Activated naive CD4-positive, alpha-beta T cell treated with anti-CD3 and anti-CD28 coated beads, Interleukin-2, amount 50 U/mL, for 24 hours (primary cell): ENCODE results near the gene VPS16.

ENCODE experiments used
- H3K27ac Mint-ChIP-seq: one replicate; pipeline ENCODE4 v1.8.0; 2021; ENCODE audit warnings: mild to moderate bottlenecking, mixed read lengths
- H3K27me3 Mint-ChIP-seq: one replicate; pipeline ENCODE4 v1.8.0; 2021; ENCODE audit warnings: mixed read lengths
- H3K36me3 Mint-ChIP-seq: one replicate; pipeline ENCODE4 v1.8.0; 2021; ENCODE audit warnings: mixed read lengths
- H3K4me1 Mint-ChIP-seq: one replicate; pipeline ENCODE4 v1.8.0; 2021; ENCODE audit warnings: mixed read lengths
- H3K4me3 Mint-ChIP-seq: one replicate; pipeline ENCODE4 v1.8.0; 2021; ENCODE audit warnings: mild to moderate bottlenecking, mixed read lengths
- H3K9me3 Mint-ChIP-seq: one replicate; pipeline ENCODE4 v1.8.0; 2021; ENCODE audit warnings: mixed read lengths

The VPS16 gene

DNA sequence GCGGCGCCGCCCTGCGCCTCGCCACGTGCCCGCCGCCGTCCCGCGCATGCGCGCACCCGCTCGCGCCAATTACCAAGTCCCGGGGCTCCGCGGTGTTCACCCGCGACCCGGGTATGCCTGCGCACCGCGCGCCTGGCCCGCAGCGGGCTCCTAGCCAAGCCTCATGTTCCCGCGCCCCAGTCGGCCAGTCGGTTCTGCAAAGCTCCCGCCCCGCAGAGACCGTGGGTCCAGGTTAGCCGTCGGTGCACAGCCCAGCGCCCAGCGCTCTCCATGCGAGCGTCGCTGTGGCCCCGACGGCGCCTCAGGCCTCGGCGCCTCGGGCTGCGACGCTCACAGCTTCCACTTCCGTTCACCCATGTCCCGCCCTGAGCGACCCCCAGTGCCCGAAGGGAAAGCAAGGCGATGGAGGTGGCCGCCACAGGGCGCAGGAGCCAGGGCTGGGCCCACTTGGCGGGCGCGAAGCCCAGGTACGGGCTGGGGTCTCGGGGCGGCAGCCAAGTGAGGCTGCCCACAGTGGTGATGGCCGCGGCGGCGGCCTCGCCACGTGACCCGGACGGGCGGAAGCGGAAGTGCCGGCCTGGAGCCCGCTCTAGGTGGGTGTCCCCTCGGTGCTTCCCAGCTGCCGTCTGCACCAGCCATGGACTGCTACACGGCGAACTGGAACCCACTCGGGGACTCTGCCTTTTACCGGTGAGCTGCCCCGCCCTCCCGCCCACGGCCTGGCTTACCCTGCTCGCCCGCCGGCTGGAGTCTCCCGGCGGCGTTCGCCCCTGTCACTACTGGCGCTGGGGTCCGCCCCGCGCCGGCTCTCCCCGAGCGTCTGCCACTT is at the start of gene VPS16, which contains the start of gene PCED1A:
Gene VPS16 (plus strand): TSS at position 608 of the 829 bp plus-strand sequence. CDS start 30 bp downstream, at position 638.
Gene PCED1A (minus strand): TSS at position 518 of the 829 bp plus-strand sequence. CDS start 743 bp downstream, outside the sequence.
- Mint-ChIP-seq H3K36me3 (peaks cover 6% of the 10 kb centered on the region), H3K27me3 (no peaks in the 10 kb centered on the region), H3K27ac (peak within 1 kb of the TSS; percentile 99), H3K9me3 (no peaks in the 10 kb centered on the region), H3K4me3 (peak within 1 kb of the TSS; percentile 95), H3K4me1 (peaks cover 42% of the 10 kb centered on the region)

DNA sequence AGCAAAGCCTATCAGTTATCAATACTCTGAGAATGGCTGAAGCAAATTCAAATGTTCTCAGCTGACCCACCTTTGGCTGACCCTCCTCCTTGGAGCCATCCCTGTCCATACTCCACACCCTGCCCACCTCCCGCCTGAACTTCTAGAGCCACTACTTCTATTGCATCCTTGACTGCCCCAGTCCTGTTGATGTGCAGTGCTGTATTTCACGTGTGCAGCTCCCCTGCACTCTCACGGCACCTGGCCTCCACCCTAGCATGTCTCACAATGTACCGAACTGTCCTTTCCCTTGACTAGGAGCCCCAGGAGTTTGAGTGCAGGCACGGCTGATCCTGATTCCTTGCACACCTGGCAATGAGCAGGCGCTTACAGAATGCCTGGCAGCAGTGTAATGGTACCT is 47.1 kb upstream of the VPS16 start:
- Mint-ChIP-seq H3K36me3 (no peaks in the 10 kb centered on the region), H3K27ac (peak overlapping the region; percentile 1), H3K9me3 (no peaks in the 10 kb centered on the region), H3K4me3 (no peak overlapping the region), H3K4me1 (no peaks in the 10 kb centered on the region), H3K27me3 (peaks cover 12% of the 10 kb centered on the region)

DNA sequence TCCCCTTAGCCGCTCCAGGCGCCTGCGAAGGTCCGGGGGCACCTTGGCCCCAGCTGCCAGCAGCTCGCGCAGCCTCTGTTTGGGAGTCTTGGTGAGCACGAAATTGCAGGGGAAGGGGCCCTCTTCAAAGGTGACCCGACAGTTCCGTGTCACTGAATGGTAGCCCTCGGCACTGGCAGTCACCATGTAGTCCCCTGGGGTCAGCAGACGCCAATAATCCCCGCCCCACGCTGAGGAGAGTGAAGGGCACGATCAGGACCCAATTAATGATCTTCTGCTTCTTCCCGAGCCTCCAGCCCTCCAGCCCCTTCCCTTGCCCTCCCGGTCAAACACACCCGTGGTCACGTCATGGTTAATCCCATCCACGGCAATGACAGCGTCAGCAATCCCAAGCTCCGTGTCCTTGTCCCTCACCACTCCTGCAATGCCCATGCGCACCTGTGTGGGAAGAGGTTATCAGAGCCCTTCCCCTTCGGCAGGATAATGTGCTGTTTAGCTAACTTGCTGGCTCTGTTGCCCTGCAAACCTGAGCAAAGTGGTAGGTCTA is 46.3 kb upstream of the VPS16 start:
- Mint-ChIP-seq H3K4me1 (peaks cover 5% of the 10 kb centered on the region), H3K27ac (peak overlapping the region; percentile 35), H3K4me3 (no peak overlapping the region), H3K36me3 (peaks cover 2% of the 10 kb centered on the region), H3K27me3 (peaks cover 19% of the 10 kb centered on the region), H3K9me3 (no peaks in the 10 kb centered on the region)

DNA sequence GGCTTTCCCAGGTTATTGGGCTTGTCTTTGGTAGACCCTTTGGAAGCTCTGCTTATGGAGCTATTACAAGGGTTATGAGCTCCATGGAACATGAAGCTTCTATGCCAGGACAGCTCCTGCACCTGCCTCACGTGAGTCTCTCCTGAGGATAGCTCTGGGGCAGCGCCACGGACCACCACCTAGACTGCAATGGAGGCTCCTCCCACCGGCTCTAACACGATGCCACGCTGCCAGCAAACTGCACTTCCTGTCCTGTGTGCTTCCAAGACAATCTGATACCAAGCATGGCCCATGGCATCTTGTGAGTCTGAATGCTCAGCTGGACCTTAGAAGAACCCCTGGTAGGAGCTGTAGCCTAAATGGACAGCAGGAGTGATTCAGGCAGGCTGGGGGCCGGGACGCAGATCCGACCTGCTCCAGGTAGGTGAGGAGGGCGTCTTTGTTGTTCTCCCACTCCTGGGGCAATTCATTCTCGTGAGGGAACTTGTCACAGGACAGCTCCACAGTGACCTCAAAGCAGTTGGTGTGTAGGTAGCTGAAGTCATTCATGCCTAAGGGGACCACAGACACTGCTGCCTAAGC is 45.6 kb upstream of the VPS16 start:
- H3K4me3 Mint-ChIP-seq: no peak overlapping the region
- H3K9me3 Mint-ChIP-seq: no peaks in the 10 kb centered on the region
- H3K4me1 Mint-ChIP-seq: peaks cover 12% of the 10 kb centered on the region
- H3K36me3 Mint-ChIP-seq: peaks cover 2% of the 10 kb centered on the region
- H3K27me3 Mint-ChIP-seq: peaks cover 26% of the 10 kb centered on the region
- no peak overlapping the region for H3K27ac Mint-ChIP-seq

DNA sequence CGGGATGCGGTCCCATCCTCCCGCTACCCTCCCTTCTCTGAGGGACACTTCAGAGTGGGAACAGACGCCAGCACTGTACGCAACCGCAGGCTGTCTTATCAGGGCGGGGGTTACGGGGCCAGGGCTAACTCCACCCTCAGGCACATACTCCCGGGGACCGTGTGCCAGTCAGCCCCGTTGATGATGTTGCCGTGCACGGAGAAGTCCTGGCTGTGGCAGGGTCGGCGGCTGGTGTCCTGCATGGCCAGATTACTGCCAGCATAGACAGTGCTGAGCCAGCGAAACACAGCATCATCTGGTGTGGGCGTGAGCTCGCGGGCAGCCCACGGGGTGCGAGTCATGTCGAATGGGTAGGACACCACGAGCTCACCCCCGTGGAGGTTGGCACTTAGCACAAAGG is 45.1 kb upstream of the VPS16 start:
- H3K4me1 Mint-ChIP-seq: peaks cover 14% of the 10 kb centered on the region
- no peak overlapping the region for H3K4me3 Mint-ChIP-seq
- H3K36me3 Mint-ChIP-seq: peaks cover 2% of the 10 kb centered on the region
- no peak overlapping the region for H3K27ac Mint-ChIP-seq
- H3K27me3 Mint-ChIP-seq: peaks cover 28% of the 10 kb centered on the region
- H3K9me3 Mint-ChIP-seq: no peaks in the 10 kb centered on the region

DNA sequence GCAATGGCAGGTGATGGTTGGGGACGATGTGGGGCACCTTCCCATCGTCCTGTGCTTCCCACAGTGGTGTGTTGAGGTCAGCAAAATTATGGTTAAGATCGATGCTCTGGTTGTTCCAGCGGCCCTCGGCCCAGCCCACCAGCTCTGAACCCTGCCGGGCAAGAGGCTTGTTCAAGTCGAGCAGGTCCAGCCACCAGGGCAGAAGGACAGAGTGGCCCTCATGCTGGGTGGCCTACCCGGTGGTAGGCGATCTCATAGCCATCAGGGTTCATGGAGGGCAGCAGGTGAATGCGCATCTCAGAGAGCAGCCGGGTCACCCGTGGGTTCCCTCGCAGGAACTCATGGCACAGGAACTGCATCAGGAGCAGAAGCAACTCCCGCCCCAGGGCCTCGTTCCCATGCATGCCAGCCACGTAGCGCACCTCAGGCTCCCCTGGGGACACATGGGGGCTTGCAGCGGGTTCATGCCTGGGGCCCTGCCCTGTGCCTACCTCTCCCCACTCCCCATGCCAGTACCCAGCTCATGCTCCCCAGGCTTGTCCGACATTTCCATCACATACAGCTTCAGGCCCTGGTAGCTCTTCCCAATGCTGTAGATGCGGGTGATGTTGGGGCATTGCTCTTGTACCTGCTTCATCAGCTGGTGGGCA is 44.4 kb upstream of the VPS16 start:
- Mint-ChIP-seq H3K36me3 (peaks cover 2% of the 10 kb centered on the region), H3K4me1 (peaks cover 20% of the 10 kb centered on the region), H3K27me3 (peaks cover 33% of the 10 kb centered on the region), H3K9me3 (no peaks in the 10 kb centered on the region), H3K4me3 (no peak overlapping the region), H3K27ac (no peak overlapping the region)

DNA sequence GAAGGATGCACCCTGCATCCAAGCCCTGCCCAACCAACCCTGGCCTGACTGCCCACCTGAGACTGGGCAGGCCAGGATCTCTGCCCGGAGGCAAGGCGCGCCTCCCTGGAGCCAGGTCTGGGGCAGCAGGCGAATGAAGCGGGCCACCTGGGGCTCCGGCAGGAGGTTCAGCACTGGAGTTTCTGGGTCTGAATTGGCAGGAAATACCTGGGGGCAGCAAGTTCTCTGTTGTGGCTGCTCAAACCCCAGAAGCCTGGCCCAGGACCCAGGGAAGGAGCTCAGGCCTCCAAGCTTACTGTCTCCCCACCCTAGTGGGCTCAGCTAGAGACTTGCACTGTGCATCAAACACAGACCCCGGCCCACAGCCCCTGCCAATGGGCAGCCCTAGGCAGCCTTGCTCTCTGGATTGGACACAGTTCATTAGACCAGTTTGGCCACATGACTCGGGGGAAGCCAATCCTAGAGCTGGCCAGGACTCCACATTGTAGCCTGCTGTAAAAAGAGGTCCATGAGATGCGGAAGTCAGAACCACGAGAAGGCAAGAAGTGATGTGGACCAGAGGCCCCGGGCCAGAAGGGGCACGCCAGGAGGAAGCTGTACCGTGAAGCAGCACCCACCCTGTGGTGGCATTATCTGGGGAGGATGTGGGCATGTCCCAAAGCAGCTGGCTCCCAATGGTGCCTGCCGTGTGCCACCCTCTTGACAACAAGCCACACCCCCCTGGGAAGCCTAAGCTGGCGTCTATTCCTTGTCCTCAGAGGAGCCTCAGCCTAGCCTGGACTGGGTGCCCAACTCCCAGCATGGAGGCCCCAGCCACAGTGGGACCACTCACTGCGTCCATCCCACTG is 43.2 kb upstream of the VPS16 start:
- no peak overlapping the region for H3K4me3 Mint-ChIP-seq
- no peaks in the 10 kb centered on the region for H3K9me3 Mint-ChIP-seq
- H3K27me3 Mint-ChIP-seq: peaks cover 40% of the 10 kb centered on the region

DNA sequence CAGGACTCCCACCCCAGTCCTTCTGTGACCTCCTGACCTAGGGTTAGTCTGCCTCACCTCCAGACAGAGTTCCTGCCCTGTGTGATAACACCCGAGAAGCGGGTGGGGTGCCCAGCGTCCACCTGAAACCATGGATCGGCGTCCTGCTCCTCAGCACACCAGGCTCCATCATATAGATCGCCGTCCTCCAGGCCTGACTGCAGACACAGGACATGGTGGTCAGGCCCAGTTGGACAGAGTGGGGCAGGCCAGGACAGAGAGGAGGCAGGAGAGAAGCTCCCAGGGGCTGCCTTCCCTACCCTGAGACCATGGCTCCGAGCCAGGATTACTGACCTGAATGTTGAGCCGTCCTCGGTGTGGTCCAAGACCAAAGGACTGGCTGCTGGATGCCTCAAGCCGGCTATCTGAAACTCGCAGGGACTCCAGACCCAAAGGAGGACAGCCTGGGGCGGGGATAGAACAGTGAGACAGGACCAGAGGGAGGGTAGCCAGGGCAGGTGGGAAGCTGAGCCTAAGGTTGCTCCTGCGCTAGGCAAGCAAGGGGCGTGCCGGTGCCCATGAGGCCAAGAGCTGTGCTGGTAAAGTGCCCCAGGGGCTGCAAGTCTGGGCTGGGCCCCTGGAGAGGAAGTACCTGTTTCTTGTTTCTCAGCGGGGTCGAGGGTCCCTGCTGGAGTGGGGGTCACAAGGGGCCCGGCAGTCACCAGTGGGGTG is 42.3 kb upstream of the VPS16 start:
- peaks cover 43% of the 10 kb centered on the region for H3K27me3 Mint-ChIP-seq
- H3K36me3 Mint-ChIP-seq: peaks cover 2% of the 10 kb centered on the region
- no peak overlapping the region for H3K4me3 Mint-ChIP-seq
- H3K9me3 Mint-ChIP-seq: no peaks in the 10 kb centered on the region
- H3K27ac Mint-ChIP-seq: no peak overlapping the region
- H3K4me1 Mint-ChIP-seq: peaks cover 26% of the 10 kb centered on the region

More for the DNA sequence above, 43.2 kb upstream of the VPS16 start:
- H3K27ac Mint-ChIP-seq: no peak overlapping the region
- peaks cover 2% of the 10 kb centered on the region for H3K36me3 Mint-ChIP-seq
- H3K4me1 Mint-ChIP-seq: peaks cover 26% of the 10 kb centered on the region

DNA sequence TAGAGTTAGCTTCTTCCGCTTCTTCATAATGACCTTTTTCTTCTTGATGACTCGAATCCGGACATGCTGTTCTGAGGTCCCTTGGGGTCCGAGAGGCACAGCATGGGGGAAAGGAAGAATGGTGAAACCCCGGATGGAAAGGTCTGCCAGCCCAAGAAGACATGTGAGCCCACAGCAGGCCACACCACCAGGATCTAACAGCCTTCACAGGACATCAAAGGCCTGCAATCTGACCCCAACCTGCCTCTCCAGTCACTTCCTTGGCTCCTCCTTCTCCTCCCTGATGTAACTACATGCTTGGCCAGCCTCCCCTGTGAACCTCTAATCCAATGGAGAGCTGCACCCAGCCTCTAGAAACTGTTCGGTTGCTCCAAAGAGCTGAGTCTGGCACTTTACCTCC is 41.7 kb upstream of the VPS16 start:
- no peak overlapping the region for H3K27ac Mint-ChIP-seq
- H3K4me3 Mint-ChIP-seq: peak overlapping the region; percentile 93
- no peaks in the 10 kb centered on the region for H3K9me3 Mint-ChIP-seq
- peaks cover 26% of the 10 kb centered on the region for H3K4me1 Mint-ChIP-seq
- H3K27me3 Mint-ChIP-seq: peaks cover 43% of the 10 kb centered on the region
- peaks cover 2% of the 10 kb centered on the region for H3K36me3 Mint-ChIP-seq

DNA sequence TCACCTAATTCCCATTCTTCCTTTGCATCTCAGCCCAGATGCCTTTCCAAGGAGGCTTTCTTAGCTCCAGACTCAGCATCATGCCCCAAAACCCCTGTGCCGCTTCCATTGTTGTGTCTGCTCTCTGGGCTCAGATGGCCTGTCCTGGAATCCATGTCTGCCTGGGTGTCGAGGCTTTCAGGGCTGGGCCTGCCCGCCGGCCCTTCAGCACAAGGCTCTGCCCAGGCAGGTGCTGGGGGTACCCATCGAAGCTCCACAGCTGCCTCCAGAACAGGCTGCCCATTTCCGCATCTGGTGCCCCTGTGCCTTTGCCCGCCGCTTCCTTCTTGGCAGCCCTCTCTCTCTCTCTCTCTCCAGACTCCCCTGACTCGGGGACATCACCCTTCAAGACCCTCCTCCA is 41.3 kb upstream of the VPS16 start:
- Mint-ChIP-seq H3K27me3 (peaks cover 46% of the 10 kb centered on the region), H3K27ac (peak overlapping the region; percentile 71), H3K9me3 (no peaks in the 10 kb centered on the region), H3K36me3 (peaks cover 2% of the 10 kb centered on the region), H3K4me1 (peaks cover 26% of the 10 kb centered on the region), H3K4me3 (peak overlapping the region; percentile 93)

DNA sequence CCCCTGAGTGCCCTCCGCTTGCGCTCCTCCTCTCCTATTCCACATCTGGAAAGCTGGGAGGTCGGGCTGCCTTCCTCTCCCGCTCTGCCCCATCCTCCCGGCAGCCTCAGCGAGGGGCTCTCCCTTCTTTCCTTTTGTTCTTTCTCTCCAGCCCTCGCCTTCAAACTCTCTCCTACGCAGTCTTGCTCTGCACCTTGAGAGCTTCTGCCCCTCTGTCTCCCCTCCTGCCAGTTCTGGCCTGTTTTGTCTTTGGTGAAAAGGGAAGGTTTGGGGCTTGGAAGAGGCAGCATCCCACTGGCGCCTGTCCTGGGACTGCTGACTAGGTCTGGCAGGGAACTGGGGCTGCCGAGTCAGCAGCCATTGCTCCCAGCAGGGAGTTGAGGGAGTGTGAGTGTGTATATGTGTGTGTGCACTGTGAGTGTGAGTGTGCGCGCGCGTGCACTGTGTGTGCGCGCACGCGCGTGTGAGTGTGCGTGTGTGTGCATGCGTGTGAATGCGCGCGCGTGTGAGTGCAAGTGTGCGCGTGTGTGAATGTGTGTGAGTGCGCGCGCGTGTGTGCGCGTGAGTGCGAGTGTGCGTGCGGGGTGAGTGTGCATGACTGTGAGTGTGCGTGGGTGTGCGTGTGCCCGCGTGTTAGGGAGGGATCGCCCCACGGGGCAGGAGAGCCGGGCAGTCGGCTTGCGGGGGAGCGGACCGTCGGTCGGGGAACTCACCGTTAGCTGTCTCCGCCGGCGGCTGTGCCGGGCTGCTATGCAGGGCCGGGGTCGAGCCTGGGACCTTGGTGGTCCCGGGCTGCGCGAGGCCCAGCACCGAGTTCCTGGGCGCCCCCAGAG is 40.6 kb upstream of the VPS16 start:
- peaks cover 26% of the 10 kb centered on the region for H3K4me1 Mint-ChIP-seq
- H3K27ac Mint-ChIP-seq: peak overlapping the region; percentile 71
- H3K36me3 Mint-ChIP-seq: peaks cover 2% of the 10 kb centered on the region
- H3K9me3 Mint-ChIP-seq: no peaks in the 10 kb centered on the region
- H3K4me3 Mint-ChIP-seq: peak overlapping the region; percentile 93
- H3K27me3 Mint-ChIP-seq: peaks cover 49% of the 10 kb centered on the region

DNA sequence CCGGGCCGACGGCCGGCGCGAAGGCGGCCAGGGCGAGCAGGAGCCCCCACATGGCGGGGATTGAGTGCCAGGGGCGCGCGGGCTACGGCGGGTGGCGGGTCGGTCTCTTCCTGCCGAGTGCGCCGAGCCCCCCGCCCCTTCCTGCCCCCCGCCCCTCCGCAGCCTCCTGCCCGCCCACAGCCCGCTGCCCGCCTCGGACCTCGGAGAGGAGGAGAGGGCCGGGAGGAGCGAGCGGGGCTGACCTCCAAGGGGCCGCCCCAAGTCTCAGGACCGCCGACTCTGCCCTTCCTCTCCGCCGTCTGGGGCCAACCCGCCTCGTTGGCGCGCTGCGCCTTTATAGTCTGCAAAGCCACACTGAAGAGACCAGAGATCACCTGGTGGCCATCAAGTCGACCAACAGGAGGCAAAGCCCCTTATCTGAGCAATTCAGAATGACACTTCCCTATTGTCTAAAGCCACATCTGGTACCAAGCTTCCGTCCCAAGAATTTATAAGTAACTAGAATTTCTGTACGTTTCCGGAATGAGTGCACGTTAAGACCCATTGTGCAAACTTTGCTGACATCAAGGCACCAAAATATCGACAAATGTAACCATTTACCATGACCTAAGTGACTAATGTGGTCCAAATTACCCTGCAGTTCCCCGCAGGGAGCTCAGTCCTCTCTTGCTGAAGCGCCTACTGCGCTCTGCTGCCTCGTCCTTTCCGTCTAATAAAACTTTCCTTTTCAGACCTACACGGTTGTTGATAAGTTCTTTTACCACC is 39.8 kb upstream of the VPS16 start, which contains the start of gene CPXM1:
Gene CPXM1 (minus strand): TSS at position 107 of the 765 bp plus-strand sequence. CDS start 55 bp downstream, at position 52.
- peaks cover 2% of the 10 kb centered on the region for H3K36me3 Mint-ChIP-seq
- H3K9me3 Mint-ChIP-seq: no peaks in the 10 kb centered on the region
- H3K4me1 Mint-ChIP-seq: peaks cover 26% of the 10 kb centered on the region
- peak within 1 kb of the TSS; percentile 93 for H3K4me3 Mint-ChIP-seq
- peaks cover 50% of the 10 kb centered on the region for H3K27me3 Mint-ChIP-seq
- peak within 1 kb of the TSS; percentile 71 for H3K27ac Mint-ChIP-seq

DNA sequence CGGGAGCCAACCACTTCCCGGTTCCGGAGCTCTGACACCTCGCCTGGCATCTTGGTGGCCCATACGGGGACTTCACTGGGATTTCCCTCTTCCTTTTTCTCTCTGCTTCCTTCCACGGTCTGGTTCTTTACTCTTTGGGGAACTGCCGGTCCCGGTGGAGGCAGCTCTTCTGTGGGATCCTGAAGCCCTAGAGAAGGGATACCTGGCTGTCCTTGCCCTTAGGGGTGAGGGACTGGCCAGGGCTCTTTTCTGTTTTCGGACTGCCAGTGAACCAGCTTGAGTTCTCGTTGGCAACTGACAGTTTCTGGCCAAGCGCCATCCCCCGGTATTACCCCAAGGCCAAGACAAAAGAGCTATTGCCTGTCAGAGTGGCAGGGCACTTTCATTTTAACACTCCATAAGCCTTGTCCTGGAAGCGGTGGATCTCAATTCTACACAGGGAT is 39.2 kb upstream of the VPS16 start:
- H3K36me3 Mint-ChIP-seq: peaks cover 2% of the 10 kb centered on the region
- H3K27ac Mint-ChIP-seq: no peak overlapping the region
- H3K27me3 Mint-ChIP-seq: peaks cover 55% of the 10 kb centered on the region
- no peaks in the 10 kb centered on the region for H3K9me3 Mint-ChIP-seq
- H3K4me3 Mint-ChIP-seq: peak overlapping the region; percentile 78
- H3K4me1 Mint-ChIP-seq: peaks cover 26% of the 10 kb centered on the region
